Measurements from ENCODE around the gene C6orf163. TPM values are rescaled to one million over a fixed set of nuclear protein-coding genes. Genes with fewer than 3 reads are reported as not detected.
"Not testable (repeated sequence)": the region's sequence is repeated elsewhere in the genome, so short reads cannot be mapped to it uniquely, and the experiment has no call there.

The C6orf163 gene
- total and polyA plus RNA-seq, 8 donors: 0.46 to 6.2 (median 1.5) TPM

GRCh38 chr6:87315071-87315470 is 29.5 kb upstream of the C6orf163 start:
- Histone ChIP-seq H3K4me1 (no peaks in the 10 kb centered on the region), H3K4me3 (no peak overlapping the region), H3K27ac (no peak overlapping the region), H3K36me3 (no peaks in the 10 kb centered on the region), H3K9me3 (no peaks in the 10 kb centered on the region), H3K27me3 (peaks cover 0 to 7% (median 0%) of the 10 kb centered on the region in 4 donors)
- intact Hi-C loops (cut with DNase I): no loop called here
- no peak for TF ChIP-seq CTCF (IDR thresholded peaks at IDR 0.05)
- no peak for DNase-seq
- 86 to 87% methylated on average over 3 of the region's 3 CpGs for WGBS, 2 donors
- FAIRE-seq: no peak
- ATAC-seq: no peak

- Histone ChIP-seq H3K27ac (no peak overlapping the region), H3K4me1 (peaks cover 0 to 2% (median 0%) of the 10 kb centered on the region in 3 donors), H3K27me3 (no peaks in the 10 kb centered on the region), H3K9me3 (no peaks in the 10 kb centered on the region), H3K4me3 (no peak overlapping the region), H3K36me3 (no peaks in the 10 kb centered on the region)
- ATAC-seq (no peak), FAIRE-seq (no peak), DNase-seq (no peak)
- no peak for TF ChIP-seq CTCF (IDR thresholded peaks at IDR 0.05)
- intact Hi-C loops (cut with DNase I): no loop called here
- WGBS, 2 donors: 68 to 76% methylated on average over 3 of the region's 3 CpGs
Measured at GRCh38 chr6:87319271-87319987, 25.2 kb upstream of the C6orf163 start.

GRCh38 chr6:87322304-87323212 is 22.1 kb upstream of the C6orf163 start, which contains the start of gene SMIM8:
Gene SMIM8, plus strand, starts transcription at chr6:87322588. Its CDS starts 14,444 bp downstream, at chr6:87337032.
- FAIRE-seq (no peak), ATAC-seq (peak; percentile 100), DNase-seq (peak; percentile 79 to 97 (median 88))
- peak; percentile 99 to 100 (median 100) for TF ChIP-seq CTCF (IDR thresholded peaks at IDR 0.05)
- 0 to 1% methylated on average over 41 to 60 of the region's 60 CpGs for WGBS, 2 donors
- Histone ChIP-seq H3K27ac (peak within 1 kb of the TSS in 3 of 4 donors; percentile 37 to 60 (median 39)), H3K4me3 (peak within 1 kb of the TSS; percentile 45 to 91 (median 72)), H3K9me3 (no peaks in the 10 kb centered on the region), H3K27me3 (no peaks in the 10 kb centered on the region), H3K4me1 (peaks cover 0 to 2% (median 0%) of the 10 kb centered on the region in 3 donors), H3K36me3 (no peaks in the 10 kb centered on the region)
- intact Hi-C loops (cut with DNase I): no loop called here

GRCh38 chr6:87323880-87324279 is 20.7 kb upstream of the C6orf163 start:
- H3K36me3 ChIP-seq; ATAC-seq; H3K27me3 ChIP-seq; H3K9me3 ChIP-seq; H3K4me1 ChIP-seq; intact Hi-C loops (cut with DNase I); H3K4me3 ChIP-seq; DNase-seq; H3K27ac ChIP-seq; FAIRE-seq: not testable (repeated sequence)
- WGBS, 2 donors: 100% methylated on average over 1 of the region's 1 CpG

GRCh38 chr6:87330961-87331360 is 13.7 kb upstream of the C6orf163 start:
- ATAC-seq: no peak
- DNase-seq: no peak
- Histone ChIP-seq H3K27ac (no peak overlapping the region), H3K4me1 (no peaks in the 10 kb centered on the region), H3K27me3 (no peaks in the 10 kb centered on the region), H3K36me3 (no peaks in the 10 kb centered on the region), H3K4me3 (no peak overlapping the region), H3K9me3 (no peaks in the 10 kb centered on the region)
- FAIRE-seq: no peak
- no peak for TF ChIP-seq CTCF (IDR thresholded peaks at IDR 0.05)
- intact Hi-C loops (cut with DNase I): no loop called here

All from pancreas (tissue), 10 donors.